ENCODE data around the gene SKAP2. TPM values are rescaled to one million over a fixed set of nuclear protein-coding genes. Genes with fewer than 3 reads are reported as not detected.

Gene SKAP2
- total and polyA plus RNA-seq, 2 of the 4 experiments (the other 2 are of a cell fraction), result 5.7 to 7.4 TPM

DNA sequence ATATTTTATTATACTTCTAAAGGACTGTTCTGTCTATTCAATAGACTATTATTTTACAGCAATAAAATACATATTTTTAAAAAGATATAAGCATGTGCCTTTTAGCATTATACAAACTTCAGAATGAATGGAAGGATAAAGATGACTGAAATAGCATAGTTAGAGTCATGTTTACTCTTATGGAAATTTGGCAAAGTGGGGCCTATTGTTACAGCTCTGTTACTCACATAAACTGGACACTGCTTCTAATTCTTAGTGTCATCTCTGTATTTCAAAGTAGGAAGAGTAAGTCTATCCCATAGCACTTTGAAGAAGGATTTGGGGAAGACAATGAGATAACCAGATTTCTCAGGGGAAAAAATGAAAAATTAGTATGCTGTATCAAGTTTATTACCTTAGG is 168.2 kb downstream of the SKAP2 start:
- Histone ChIP-seq H4K91ac (ENCODE audit: insufficient read depth, low read depth, low read length) (no peak overlapping the region), H3K4me2 (ENCODE audit: low read depth, low read length) (no peak overlapping the region), H3K9me1 (ENCODE audit: insufficient read depth, low read length) (no peaks in the 10 kb centered on the region), H2AFZ (replicated peaks; ENCODE audit: low read length, poor library complexity) (no peak overlapping the region), H3K79me1 (ENCODE audit: low read depth in 1 of 2, low read length in 2 of 2) (no peaks in the 10 kb centered on the region), H2AK5ac (ENCODE audit: low read depth, low read length) (no peak overlapping the region), H3K9me3 (ENCODE audit: control insufficient read depth, insufficient read depth, low read length) (no peaks in the 10 kb centered on the region), H2BK15ac (ENCODE audit: low read depth, low read length) (no peak overlapping the region), H4K5ac (ENCODE audit: low read depth, low read length) (no peak overlapping the region), H3K36me3 (ENCODE audit: control insufficient read depth, insufficient read depth, low read length) (no peaks in the 10 kb centered on the region), H3K27me3 (ENCODE audit: control insufficient read depth, insufficient read depth, low read length) (no peaks in the 10 kb centered on the region), H3K27ac (ENCODE audit: insufficient read depth, low read length) (no peak overlapping the region), H3K23ac (ENCODE audit: low read depth, low read length) (no peak overlapping the region), H2BK20ac (ENCODE audit: low read depth, low read length) (no peak overlapping the region), H3K4ac (ENCODE audit: low read depth, low read length) (no peak overlapping the region), H2BK120ac (ENCODE audit: low read depth, low read length) (no peak overlapping the region), H4K20me1 (ENCODE audit: insufficient read depth, low read length) (no peaks in the 10 kb centered on the region), H2AK9ac (replicated peaks; ENCODE audit: low read depth, low read length, poor library complexity) (no peak overlapping the region), H3K56ac (ENCODE audit: extremely low read depth, insufficient read depth, low read length) (no peak overlapping the region), H3K14ac (replicated peaks; ENCODE audit: low read depth, low read length) (no peak overlapping the region), H3K18ac (ENCODE audit: low read depth, low read length) (no peak overlapping the region), H3K4me1 (ENCODE audit: control insufficient read depth, insufficient read depth, low read length) (no peaks in the 10 kb centered on the region), H3K9ac (ENCODE audit: low read depth, low read length) (no peak overlapping the region), H2BK5ac (ENCODE audit: low read depth, low read length, poor library complexity, severe bottlenecking) (no peak overlapping the region), H4K8ac (ENCODE audit: low read depth in 2 of 2, low read length in 2 of 2) (no peak overlapping the region), H3K4me3 (ENCODE audit: insufficient read depth, low read depth, low read length) (no peak overlapping the region)
- TF ChIP-seq CHD1 (IDR thresholded peaks at IDR 0.05; ENCODE audit: low read depth, low read length), result no peak
- TF ChIP-seq RAD21 (IDR thresholded peaks at IDR 0.05; ENCODE audit: low read length), result no peak
- TF ChIP-seq BHLHE40 (IDR thresholded peaks at IDR 0.05; ENCODE audit: low read depth, low read length), result no peak
- TF ChIP-seq, protein P1, sequence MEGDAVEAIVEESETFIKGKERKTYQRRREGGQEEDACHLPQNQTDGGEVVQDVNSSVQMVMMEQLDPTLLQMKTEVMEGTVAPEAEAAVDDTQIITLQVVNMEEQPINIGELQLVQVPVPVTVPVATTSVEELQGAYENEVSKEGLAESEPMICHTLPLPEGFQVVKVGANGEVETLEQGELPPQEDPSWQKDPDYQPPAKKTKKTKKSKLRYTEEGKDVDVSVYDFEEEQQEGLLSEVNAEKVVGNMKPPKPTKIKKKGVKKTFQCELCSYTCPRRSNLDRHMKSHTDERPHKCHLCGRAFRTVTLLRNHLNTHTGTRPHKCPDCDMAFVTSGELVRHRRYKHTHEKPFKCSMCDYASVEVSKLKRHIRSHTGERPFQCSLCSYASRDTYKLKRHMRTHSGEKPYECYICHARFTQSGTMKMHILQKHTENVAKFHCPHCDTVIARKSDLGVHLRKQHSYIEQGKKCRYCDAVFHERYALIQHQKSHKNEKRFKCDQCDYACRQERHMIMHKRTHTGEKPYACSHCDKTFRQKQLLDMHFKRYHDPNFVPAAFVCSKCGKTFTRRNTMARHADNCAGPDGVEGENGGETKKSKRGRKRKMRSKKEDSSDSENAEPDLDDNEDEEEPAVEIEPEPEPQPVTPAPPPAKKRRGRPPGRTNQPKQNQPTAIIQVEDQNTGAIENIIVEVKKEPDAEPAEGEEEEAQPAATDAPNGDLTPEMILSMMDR (conservative IDR thresholded peaks at IDR 0.05; ENCODE audit: low read depth, low read length), result no peak
- TF ChIP-seq RFX5 (IDR thresholded peaks at IDR 0.05; ENCODE audit: low read depth, low read length), result no peak
- TF ChIP-seq MAFK (IDR thresholded peaks at IDR 0.05; ENCODE audit: low read depth, low read length), result no peak
- TF ChIP-seq, protein P2, sequence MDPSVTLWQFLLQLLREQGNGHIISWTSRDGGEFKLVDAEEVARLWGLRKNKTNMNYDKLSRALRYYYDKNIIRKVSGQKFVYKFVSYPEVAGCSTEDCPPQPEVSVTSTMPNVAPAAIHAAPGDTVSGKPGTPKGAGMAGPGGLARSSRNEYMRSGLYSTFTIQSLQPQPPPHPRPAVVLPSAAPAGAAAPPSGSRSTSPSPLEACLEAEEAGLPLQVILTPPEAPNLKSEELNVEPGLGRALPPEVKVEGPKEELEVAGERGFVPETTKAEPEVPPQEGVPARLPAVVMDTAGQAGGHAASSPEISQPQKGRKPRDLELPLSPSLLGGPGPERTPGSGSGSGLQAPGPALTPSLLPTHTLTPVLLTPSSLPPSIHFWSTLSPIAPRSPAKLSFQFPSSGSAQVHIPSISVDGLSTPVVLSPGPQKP (IDR thresholded peaks at IDR 0.05; ENCODE audit: borderline replicate concordance, low read depth, low read length), result no peak
- no peak for TF ChIP-seq NFE2L2 (IDR thresholded peaks at IDR 0.05; ENCODE audit: low read depth, low read length)
- no peak for TF ChIP-seq FOS (IDR thresholded peaks at IDR 0.05; ENCODE audit: low read depth, low read length)
- no peak for TF ChIP-seq SMC3 (IDR thresholded peaks at IDR 0.05; ENCODE audit: low read depth, low read length)
- TF ChIP-seq MXI1 (IDR thresholded peaks at IDR 0.05; ENCODE audit: borderline replicate concordance, low read depth, low read length), result no peak
- ATAC-seq (ENCODE audit: low read depth) (no peak), DNase-seq (no peak)
- intact Hi-C loops (cut with micrococcal nuclease) (no loop called here), in situ Hi-C loops (cut with MboI; ENCODE audit: low sequenced_read_pairs) (no loop called here), dilution Hi-C loops (cut with HindIII; ENCODE audit: low sequenced_read_pairs, unreplicated experiment) (no loop called here)
- BruUV-seq (replicated peaks), result no TSS peak
- POLR2A ChIA-PET (ENCODE audit: unreplicated experiment), result no interaction called here
- CTCF ChIA-PET, result no interaction called here
